Measurements from ENCODE around the gene MET. TPM values are rescaled to one million over a fixed set of nuclear protein-coding genes. Genes with fewer than 3 reads are reported as not detected.

MET gene
- total and polyA plus RNA-seq, 2 of the 8 experiments (the other 6 are each of a cell fraction or from before 2014, with no cell fraction given), result 3.5 to 12.9 TPM

DNA sequence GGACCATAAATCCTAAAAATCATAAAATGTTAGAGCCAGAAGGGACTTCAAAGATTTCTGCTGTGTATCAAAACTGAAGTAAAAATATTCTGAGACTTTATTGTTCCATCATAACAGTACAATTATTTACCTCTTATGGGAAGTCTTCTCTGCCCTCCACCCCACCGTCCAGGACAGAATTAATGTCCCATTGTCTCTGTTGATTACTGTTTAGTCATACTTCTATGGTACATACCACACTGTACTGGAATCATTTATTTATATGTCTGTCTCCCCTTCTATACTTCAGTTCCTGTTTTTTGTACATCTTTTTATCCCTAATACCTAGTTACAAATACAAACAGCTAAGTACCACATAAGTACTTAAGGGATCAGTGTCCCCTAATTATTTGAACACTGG lies 98.9 kb downstream of the MET start:
- H3K4ac ChIP-seq (replicated peaks; ENCODE audit: insufficient read length, low read depth, low read length), result no peak overlapping the region
- H2BK12ac ChIP-seq (ENCODE audit: low read depth, low read length), result no peak overlapping the region
- no peak overlapping the region for H2BK15ac ChIP-seq (ENCODE audit: low read length)
- H3K18ac ChIP-seq (ENCODE audit: extremely low read depth, low read length), result no peak overlapping the region
- ChIA-PET POLR2A (ENCODE audit: partially characterized antibody) (no interaction called here), CTCF (ENCODE audit: partially characterized antibody) (interaction anchor here (1.9 kb wide), 1 partner anchor 8 kb away, joined by 6 read pairs; no protein-coding TSS in a partner anchor)
- no peaks in the 10 kb centered on the region for H3K9me3 ChIP-seq (ENCODE audit: insufficient read depth in 2 of 2, low read depth in 1 of 2, low read length in 1 of 2)
- no peak overlapping the region for H2BK120ac ChIP-seq (replicated peaks; ENCODE audit: low read depth, low read length)
- no peak overlapping the region for H3K14ac ChIP-seq (ENCODE audit: insufficient read length)
- H3K4me3 ChIP-seq (ENCODE audit: extremely low read depth in 1 of 4, insufficient read depth in 2 of 4, low read depth in 3 of 4, low read length in 4 of 4), result no peak overlapping the region
- H2AFZ ChIP-seq (ENCODE audit: low read length), result no peak overlapping the region
- H3K27ac ChIP-seq (ENCODE audit: low read depth, low read length), result no peak overlapping the region
- no peaks in the 10 kb centered on the region for H3K23me2 ChIP-seq (ENCODE audit: low read depth, low read length)
- no peaks in the 10 kb centered on the region for H3K79me1 ChIP-seq (ENCODE audit: low read depth, low read length)
- 86% methylated on average over 1 of the region's 1 CpG; no CpG with 5 or more reads in 1 of the 2 experiments for WGBS, 2 experiments (ENCODE audit: extremely low coverage in 1 of 2, insufficient coverage in 1 of 2, insufficient read length in 1 of 2, insufficient replicate concordance in 2 of 2, low coverage in 1 of 2, low lambda C conversion rate in 2 of 2, missing lambda C conversion rate in 1 of 2)
- no peak for TF ChIP-seq POLR2AphosphoS5 (IDR thresholded peaks at IDR 0.05; ENCODE audit: low read depth, low read length)
- no peak for TF ChIP-seq CBX8 (IDR thresholded peaks at IDR 0.05; ENCODE audit: borderline replicate concordance, low read depth, low read length)
- TF ChIP-seq CHD2 (IDR thresholded peaks at IDR 0.05; ENCODE audit: low read length), result no peak
- TF ChIP-seq CEBPB (IDR thresholded peaks at IDR 0.05; ENCODE audit: low read depth, low read length), result no peak
- no peak for TF ChIP-seq SIN3A (conservative IDR thresholded peaks at IDR 0.05 in 1 of 2, IDR thresholded peaks at IDR 0.05 in 1 of 2; ENCODE audit: low read depth in 1 of 2, low read length in 2 of 2)
- no peaks in the 10 kb centered on the region for H3K79me2 ChIP-seq (ENCODE audit: control insufficient read depth in 1 of 2, insufficient read depth in 2 of 2, low read length in 2 of 2)
- no peak overlapping the region for H3K9ac ChIP-seq (replicated peaks in 1 of 4; ENCODE audit: extremely low read depth in 1 of 4, low read depth in 3 of 4, low read length in 3 of 4)
- no peaks in the 10 kb centered on the region for H3K4me1 ChIP-seq (replicated peaks in 1 of 4; ENCODE audit: control insufficient read depth in 3 of 4, insufficient read depth in 4 of 4, low read length in 3 of 4)
- no peak overlapping the region for H4K91ac ChIP-seq (replicated peaks; ENCODE audit: insufficient read length, low read length)
- H4K20me1 ChIP-seq (replicated peaks in 1 of 2; ENCODE audit: control insufficient read depth in 1 of 2, insufficient read depth in 2 of 2, low read length in 2 of 2), result no peaks in the 10 kb centered on the region
- H3K56ac ChIP-seq (replicated peaks; ENCODE audit: insufficient read length, low read depth, low read length), result no peak overlapping the region
- peaks cover 3 to 19% (median 6%) of the 10 kb centered on the region in 4 experiments; a peak in 5 of 7 replicates for H3K27me3 ChIP-seq (replicated peaks in 1 of 4; ENCODE audit: control insufficient read depth in 3 of 4, extremely low read depth in 1 of 4, insufficient read depth in 3 of 4, low read length in 3 of 4)
- no peak overlapping the region for H4K8ac ChIP-seq (ENCODE audit: extremely low read depth, insufficient read depth, low read length)
- no peak overlapping the region for H2BK5ac ChIP-seq (ENCODE audit: low read depth, low read length)
- H2BK20ac ChIP-seq (ENCODE audit: low read length), result no peak overlapping the region
- FAIRE-seq (no peak), DNase-seq (ENCODE audit: low read depth in 1 of 2, low spot score in 2 of 2) (no peak)
- H3K23ac ChIP-seq (ENCODE audit: insufficient read length), result no peak overlapping the region
- H4K5ac ChIP-seq (ENCODE audit: insufficient read length, low read depth, low read length), result no peak overlapping the region
- no peaks in the 10 kb centered on the region for H3K36me3 ChIP-seq (ENCODE audit: control insufficient read depth in 2 of 4, insufficient read depth in 4 of 4, low read length in 3 of 4)
- no peak overlapping the region for H3K4me2 ChIP-seq (ENCODE audit: insufficient read depth in 1 of 2, low read depth in 2 of 2, low read length in 2 of 2)
- no peak overlapping the region for H2AK5ac ChIP-seq (ENCODE audit: low read depth, low read length)
